ENCODE results near the gene CNTNAP4. TPM values are rescaled to one million over a fixed set of nuclear protein-coding genes. Genes with fewer than 3 reads are reported as not detected.

Gene CNTNAP4
- total RNA-seq, 2 donors from 2014 or later, result not detected

DNA sequence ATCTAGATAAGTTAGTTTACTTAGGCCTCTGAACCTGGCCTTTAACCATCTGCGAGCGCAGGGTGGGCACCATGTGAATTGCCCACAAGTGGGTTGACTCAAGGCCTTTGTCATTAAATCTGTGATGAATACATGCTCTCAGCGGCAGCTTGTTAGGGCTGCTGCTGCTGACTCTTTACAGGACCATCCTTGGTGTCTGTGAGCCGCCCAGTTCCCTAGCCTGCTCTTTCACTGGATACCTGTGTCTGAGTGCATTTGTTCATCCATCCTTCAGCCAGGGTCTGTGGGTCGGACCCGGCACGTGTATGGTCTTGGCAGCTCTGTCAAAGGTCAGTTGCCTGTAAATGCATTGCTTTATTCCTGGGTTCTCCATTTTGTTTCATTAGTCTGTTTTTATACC is 321.3 kb downstream of the CNTNAP4 start:
- no peak for DNase-seq (ENCODE audit: low spot score)
- H3K4me1 ChIP-seq, result no peaks in the 10 kb centered on the region

DNA sequence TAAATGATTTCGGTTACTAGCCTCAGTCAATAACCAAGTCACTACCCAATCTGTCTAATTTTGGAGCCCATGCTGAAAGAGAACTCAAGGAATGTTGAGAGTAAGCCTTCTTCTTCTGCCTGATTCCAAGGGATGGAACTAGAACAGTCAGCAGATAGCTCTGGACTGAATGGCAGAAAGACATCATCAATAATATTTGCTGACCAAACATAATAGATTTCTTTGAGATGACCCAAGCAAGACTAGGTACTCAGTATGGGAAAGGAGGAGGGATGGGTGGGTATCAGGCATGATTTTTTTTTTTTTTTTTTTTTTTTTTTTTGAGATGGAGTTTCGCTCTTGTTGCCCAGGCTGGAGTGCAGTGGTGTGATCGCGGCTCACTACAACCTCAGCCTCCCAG is 330.1 kb downstream of the CNTNAP4 start:
- Histone ChIP-seq H3K27ac (no peak overlapping the region), H3K9me3 (no peaks in the 10 kb centered on the region), H3K4me3 (no peak overlapping the region), H3K4me1 (no peaks in the 10 kb centered on the region), H3K27me3 (no peaks in the 10 kb centered on the region), H3K36me3 (no peaks in the 10 kb centered on the region)
- DNase-seq (ENCODE audit: low spot score), result no peak
- TF ChIP-seq, protein P1, sequence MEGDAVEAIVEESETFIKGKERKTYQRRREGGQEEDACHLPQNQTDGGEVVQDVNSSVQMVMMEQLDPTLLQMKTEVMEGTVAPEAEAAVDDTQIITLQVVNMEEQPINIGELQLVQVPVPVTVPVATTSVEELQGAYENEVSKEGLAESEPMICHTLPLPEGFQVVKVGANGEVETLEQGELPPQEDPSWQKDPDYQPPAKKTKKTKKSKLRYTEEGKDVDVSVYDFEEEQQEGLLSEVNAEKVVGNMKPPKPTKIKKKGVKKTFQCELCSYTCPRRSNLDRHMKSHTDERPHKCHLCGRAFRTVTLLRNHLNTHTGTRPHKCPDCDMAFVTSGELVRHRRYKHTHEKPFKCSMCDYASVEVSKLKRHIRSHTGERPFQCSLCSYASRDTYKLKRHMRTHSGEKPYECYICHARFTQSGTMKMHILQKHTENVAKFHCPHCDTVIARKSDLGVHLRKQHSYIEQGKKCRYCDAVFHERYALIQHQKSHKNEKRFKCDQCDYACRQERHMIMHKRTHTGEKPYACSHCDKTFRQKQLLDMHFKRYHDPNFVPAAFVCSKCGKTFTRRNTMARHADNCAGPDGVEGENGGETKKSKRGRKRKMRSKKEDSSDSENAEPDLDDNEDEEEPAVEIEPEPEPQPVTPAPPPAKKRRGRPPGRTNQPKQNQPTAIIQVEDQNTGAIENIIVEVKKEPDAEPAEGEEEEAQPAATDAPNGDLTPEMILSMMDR (IDR thresholded peaks at IDR 0.05), result no peak

More for the DNA sequence above, 321.3 kb downstream of the CNTNAP4 start:
- TF ChIP-seq, protein P1 (IDR thresholded peaks at IDR 0.05), result no peak
- no peak overlapping the region for H3K4me3 ChIP-seq
- no peaks in the 10 kb centered on the region for H3K36me3 ChIP-seq
- H3K9me3 ChIP-seq, result no peaks in the 10 kb centered on the region
- no peak overlapping the region for H3K27ac ChIP-seq
- no peaks in the 10 kb centered on the region for H3K27me3 ChIP-seq

Data from right atrium auricular region (tissue), 2 donors.